ENCODE data around the gene TRIM49.
"Not testable (repeated sequence)": the region's sequence is repeated elsewhere in the genome, so short reads cannot be mapped to it uniquely, and the experiment has no call there.

DNA sequence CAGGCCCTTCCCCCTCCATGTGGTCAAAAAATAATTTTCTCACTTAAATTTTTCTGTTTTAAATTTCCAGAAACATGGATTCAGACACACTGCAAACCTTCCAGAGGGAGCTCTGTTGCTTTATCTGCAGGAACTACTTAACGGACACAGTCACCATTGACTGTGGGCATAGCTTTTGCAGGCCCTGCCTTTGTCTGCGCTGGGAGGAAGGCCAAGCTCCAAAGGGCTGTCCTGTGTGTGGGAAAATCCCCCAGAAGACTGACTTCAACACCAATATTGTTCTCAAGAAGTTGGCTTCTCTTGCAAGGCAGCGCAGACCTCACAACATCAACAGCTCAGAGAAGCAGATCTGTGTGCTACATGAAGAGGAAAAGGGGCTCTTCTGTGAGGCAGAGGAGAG, 11.6 kb upstream of the TRIM49 start:
- TF ChIP-seq, protein P1, sequence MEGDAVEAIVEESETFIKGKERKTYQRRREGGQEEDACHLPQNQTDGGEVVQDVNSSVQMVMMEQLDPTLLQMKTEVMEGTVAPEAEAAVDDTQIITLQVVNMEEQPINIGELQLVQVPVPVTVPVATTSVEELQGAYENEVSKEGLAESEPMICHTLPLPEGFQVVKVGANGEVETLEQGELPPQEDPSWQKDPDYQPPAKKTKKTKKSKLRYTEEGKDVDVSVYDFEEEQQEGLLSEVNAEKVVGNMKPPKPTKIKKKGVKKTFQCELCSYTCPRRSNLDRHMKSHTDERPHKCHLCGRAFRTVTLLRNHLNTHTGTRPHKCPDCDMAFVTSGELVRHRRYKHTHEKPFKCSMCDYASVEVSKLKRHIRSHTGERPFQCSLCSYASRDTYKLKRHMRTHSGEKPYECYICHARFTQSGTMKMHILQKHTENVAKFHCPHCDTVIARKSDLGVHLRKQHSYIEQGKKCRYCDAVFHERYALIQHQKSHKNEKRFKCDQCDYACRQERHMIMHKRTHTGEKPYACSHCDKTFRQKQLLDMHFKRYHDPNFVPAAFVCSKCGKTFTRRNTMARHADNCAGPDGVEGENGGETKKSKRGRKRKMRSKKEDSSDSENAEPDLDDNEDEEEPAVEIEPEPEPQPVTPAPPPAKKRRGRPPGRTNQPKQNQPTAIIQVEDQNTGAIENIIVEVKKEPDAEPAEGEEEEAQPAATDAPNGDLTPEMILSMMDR (IDR thresholded peaks at IDR 0.05), result not testable (repeated sequence)
- not testable (repeated sequence) for TF ChIP-seq POLR2A (IDR thresholded peaks at IDR 0.05)
